Measurements from ENCODE around the gene SEPTIN3.

Gene SEPTIN3

GRCh38 chr22:41991111-41991510 is 21.9 kb downstream of the SEPTIN3 start:
- H3K4me3 ChIP-seq (ENCODE audit: low read depth, low read length), result no peak overlapping the region
- CTCF ChIA-PET, result interaction anchor here (0.6 kb wide), 1 partner anchor 18 kb away, joined by 3 read pairs; no protein-coding TSS in a partner anchor
- DNase-seq (ENCODE audit: low read depth, low spot score), result no peak
- no peak for TF ChIP-seq CTCF (IDR thresholded peaks at IDR 0.05; ENCODE audit: insufficient read depth, low read length, missing control alignments)
- POLR2A ChIA-PET, result no interaction called here

GRCh38 chr22:41992496-41992895 is 23.3 kb downstream of the SEPTIN3 start:
- POLR2A ChIA-PET, result no interaction called here
- CTCF ChIA-PET, result no interaction called here
- H3K4me3 ChIP-seq (ENCODE audit: low read depth, low read length), result no peak overlapping the region
- no peak for TF ChIP-seq CTCF (IDR thresholded peaks at IDR 0.05; ENCODE audit: insufficient read depth, low read length, missing control alignments)
- DNase-seq (ENCODE audit: low read depth, low spot score), result no peak

GRCh38 chr22:41995211-41995610 is 26.0 kb downstream of the SEPTIN3 start:
- CTCF ChIA-PET, result no interaction called here
- no peak for TF ChIP-seq CTCF (IDR thresholded peaks at IDR 0.05; ENCODE audit: insufficient read depth, low read length, missing control alignments)
- no peak for DNase-seq (ENCODE audit: low read depth, low spot score)
- H3K4me3 ChIP-seq (ENCODE audit: low read depth, low read length), result no peak overlapping the region
- POLR2A ChIA-PET, result interaction anchor here (0.5 kb wide), 1 partner anchor 80 kb away, joined by 6 read pairs; no protein-coding TSS in a partner anchor

- DNase-seq (ENCODE audit: low read depth, low spot score), result no peak
- no peak for TF ChIP-seq CTCF (IDR thresholded peaks at IDR 0.05; ENCODE audit: insufficient read depth, low read length, missing control alignments)
- POLR2A ChIA-PET, result no interaction called here
- CTCF ChIA-PET, result no interaction called here
- no peak overlapping the region for H3K4me3 ChIP-seq (ENCODE audit: low read depth, low read length)
Measured at GRCh38 chr22:41996826-41997225, 27.6 kb downstream of the SEPTIN3 start.

GRCh38 chr22:41998361-41999261 is 29.4 kb downstream of the SEPTIN3 start, which contains the start of gene WBP2NL:
TSS of gene WBP2NL (plus strand) at chr22:41998788. CDS start at chr22:41998819, 31 bp downstream.
- H3K4me3 ChIP-seq (ENCODE audit: low read depth, low read length), result peak within 1 kb of the TSS; percentile 61
- CTCF ChIA-PET, result no interaction called here
- POLR2A ChIA-PET, result no interaction called here
- TF ChIP-seq CTCF (IDR thresholded peaks at IDR 0.05; ENCODE audit: insufficient read depth, low read length, missing control alignments), result no peak
- no peak for DNase-seq (ENCODE audit: low read depth, low spot score)

DNA sequence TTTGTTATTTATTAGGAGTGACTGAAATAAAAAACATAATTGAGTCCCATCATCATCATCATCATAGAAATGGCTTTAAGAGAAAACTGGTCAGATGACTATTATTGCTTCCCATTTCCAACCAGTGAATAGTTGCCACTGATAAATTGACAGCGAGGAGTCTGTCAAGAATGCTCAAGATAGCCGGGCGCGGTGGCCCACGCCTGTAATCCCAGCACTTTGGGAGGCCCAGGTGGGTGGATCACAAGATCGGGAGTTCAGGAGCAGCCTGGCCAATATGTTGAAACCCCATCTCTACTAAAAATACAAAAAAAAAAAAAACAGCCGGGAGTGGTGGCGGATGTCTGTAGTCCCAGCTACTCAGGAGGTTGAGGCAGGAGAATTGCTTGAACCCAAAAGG is 31.2 kb downstream of the SEPTIN3 start:
- DNase-seq (ENCODE audit: low read depth, low spot score), result no peak
- ChIA-PET POLR2A (no interaction called here), CTCF (no interaction called here)
- TF ChIP-seq CTCF (IDR thresholded peaks at IDR 0.05; ENCODE audit: insufficient read depth, low read length, missing control alignments), result no peak
- H3K4me3 ChIP-seq (ENCODE audit: low read depth, low read length), result no peak overlapping the region
